Prostate gland (tissue), 2 donors: ENCODE data around the gene GPRC5D.

Experiments
- CTCF ChIP-seq, 4 experiments: fragments of 200-600 bp in 2 of 4; fragments of 450-650 bp in 2 of 4; sonication (generic) in 2 of 4; IDR thresholded peaks; 1 replicate in 3 of 4; 2 replicates in 1 of 4; pipeline ENCODE4 v1.5.1; 2016 to 2019; ENCODE audit warnings: antibody characterized with exemption in 4 of 4, mild to moderate bottlenecking in 2 of 4, moderate library complexity in 2 of 4
- POLR2AphosphoS5 ChIP-seq: sonication (generic); formaldehyde crosslinking; IDR thresholded peaks from one replicate; pipeline ENCODE4 v1.6.1; 2017; ENCODE audit warnings: antibody characterized with exemption

GRCh38 chr12:12983420-12984035 is 31.6 kb upstream of the GPRC5D start:
- no peak for TF ChIP-seq POLR2AphosphoS5
- peak in 3 of 4 experiments; percentile 30 to 63 (median 56) for TF ChIP-seq CTCF (IDR thresholded peaks at IDR 0.05)
